ENCODE data around the gene CMTM8.

Gene CMTM8

GRCh38 chr3:32309654-32310242 is 71.3 kb downstream of the CMTM8 start:
- FAIRE-seq = no peak

- no peak for FAIRE-seq
These were observed 71.9 kb downstream of the CMTM8 start for GRCh38 chr3:32310336-32310735.

- no peak for FAIRE-seq
These were observed 72.7 kb downstream of the CMTM8 start for GRCh38 chr3:32310918-32311839.

GRCh38 chr3:32312251-32312650 is 73.8 kb downstream of the CMTM8 start:
- no peak for FAIRE-seq

- FAIRE-seq = no peak
These were observed 74.7 kb downstream of the CMTM8 start for GRCh38 chr3:32313169-32313568.

- FAIRE-seq = no peak
These were observed 75.4 kb downstream of the CMTM8 start for GRCh38 chr3:32313723-32314473.

- FAIRE-seq = no peak
These were observed 77.0 kb downstream of the CMTM8 start for GRCh38 chr3:32315441-32315840.

- no peak for FAIRE-seq
These were observed 77.8 kb downstream of the CMTM8 start for GRCh38 chr3:32316319-32316718.

GRCh38 chr3:32316976-32317375 is 78.5 kb downstream of the CMTM8 start:
- FAIRE-seq = no peak

- FAIRE-seq = no peak
These were observed 81.1 kb downstream of the CMTM8 start for GRCh38 chr3:32319607-32320006.

GRCh38 chr3:32320080-32320479 is 81.6 kb downstream of the CMTM8 start:
- no peak for FAIRE-seq

GRCh38 chr3:32321095-32321790 is 82.8 kb downstream of the CMTM8 start:
- no peak for FAIRE-seq

GRCh38 chr3:32322311-32322710 is 83.8 kb downstream of the CMTM8 start:
- no peak for FAIRE-seq

GRCh38 chr3:32323604-32324003 is 85.1 kb downstream of the CMTM8 start:
- FAIRE-seq = no peak

- FAIRE-seq = no peak
These were observed 86.7 kb downstream of the CMTM8 start for GRCh38 chr3:32325201-32325600.

- no peak for FAIRE-seq
These were observed 87.4 kb downstream of the CMTM8 start for GRCh38 chr3:32325927-32326326.

GRCh38 chr3:32326795-32327194 is 88.3 kb downstream of the CMTM8 start:
- no peak for FAIRE-seq

- no peak for FAIRE-seq
These were observed 96.2 kb downstream of the CMTM8 start for GRCh38 chr3:32334675-32335074.

- no peak for FAIRE-seq
These were observed 97.1 kb downstream of the CMTM8 start for GRCh38 chr3:32335365-32336112.

GRCh38 chr3:32336113-32336498 is 97.6 kb downstream of the CMTM8 start:
- FAIRE-seq = no peak

GRCh38 chr3:32337505-32337904 is 99.0 kb downstream of the CMTM8 start:
- no peak for FAIRE-seq

GRCh38 chr3:32340039-32340438 is 101.6 kb downstream of the CMTM8 start:
- FAIRE-seq = no peak

Measured in colon (tissue), 2 donors.